ENCODE data around the gene UBE3C.
"Not testable (repeated sequence)": the region's sequence is repeated elsewhere in the genome, so short reads cannot be mapped to it uniquely, and the experiment has no call there.

Gene UBE3C

DNA sequence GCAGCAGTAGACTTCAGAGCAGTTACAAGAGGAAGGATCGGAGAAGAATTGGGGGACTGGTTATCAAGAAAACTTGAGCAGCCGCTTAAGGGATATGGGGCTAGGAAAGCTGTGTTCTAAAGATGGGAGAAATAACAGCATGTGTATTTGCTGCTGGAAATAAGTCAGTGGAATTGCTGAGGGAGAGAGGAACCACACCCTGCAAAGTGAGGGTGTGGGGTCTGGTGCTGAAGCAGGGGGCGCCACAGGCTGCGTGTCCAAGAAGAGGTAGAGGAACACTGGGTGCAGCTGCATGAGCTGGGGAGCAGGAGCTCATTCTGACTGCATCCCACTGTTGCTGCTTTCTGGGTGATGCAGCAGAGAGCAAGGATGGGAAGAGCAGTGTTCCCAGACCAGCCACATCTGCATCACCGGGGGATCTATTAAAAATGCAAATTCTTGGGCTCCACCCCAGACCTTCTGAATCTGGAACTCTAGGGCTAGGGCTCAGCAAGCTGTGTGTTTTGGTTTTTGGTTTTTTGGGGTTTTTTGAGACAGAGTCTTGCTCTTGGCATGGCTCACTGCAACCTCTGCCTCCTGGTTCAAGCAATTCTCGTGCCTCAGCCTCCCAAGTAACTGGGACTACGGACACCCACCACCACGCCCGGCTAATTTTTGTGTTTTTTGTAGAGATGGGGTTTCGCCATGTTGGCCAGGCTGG lies 101.0 kb downstream of the UBE3C start:
- H3K4me3 ChIP-seq (ENCODE audit: control insufficient read depth, low read depth, low read length): no peak overlapping the region
- TF ChIP-seq, protein P1, sequence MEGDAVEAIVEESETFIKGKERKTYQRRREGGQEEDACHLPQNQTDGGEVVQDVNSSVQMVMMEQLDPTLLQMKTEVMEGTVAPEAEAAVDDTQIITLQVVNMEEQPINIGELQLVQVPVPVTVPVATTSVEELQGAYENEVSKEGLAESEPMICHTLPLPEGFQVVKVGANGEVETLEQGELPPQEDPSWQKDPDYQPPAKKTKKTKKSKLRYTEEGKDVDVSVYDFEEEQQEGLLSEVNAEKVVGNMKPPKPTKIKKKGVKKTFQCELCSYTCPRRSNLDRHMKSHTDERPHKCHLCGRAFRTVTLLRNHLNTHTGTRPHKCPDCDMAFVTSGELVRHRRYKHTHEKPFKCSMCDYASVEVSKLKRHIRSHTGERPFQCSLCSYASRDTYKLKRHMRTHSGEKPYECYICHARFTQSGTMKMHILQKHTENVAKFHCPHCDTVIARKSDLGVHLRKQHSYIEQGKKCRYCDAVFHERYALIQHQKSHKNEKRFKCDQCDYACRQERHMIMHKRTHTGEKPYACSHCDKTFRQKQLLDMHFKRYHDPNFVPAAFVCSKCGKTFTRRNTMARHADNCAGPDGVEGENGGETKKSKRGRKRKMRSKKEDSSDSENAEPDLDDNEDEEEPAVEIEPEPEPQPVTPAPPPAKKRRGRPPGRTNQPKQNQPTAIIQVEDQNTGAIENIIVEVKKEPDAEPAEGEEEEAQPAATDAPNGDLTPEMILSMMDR (IDR thresholded peaks at IDR 0.05; ENCODE audit: control insufficient read depth, insufficient read depth, low read depth, low read length, missing control alignments): peak; percentile 4
- DNase-seq (ENCODE audit: low read depth): no peak

- TF ChIP-seq, protein P1 (IDR thresholded peaks at IDR 0.05; ENCODE audit: control insufficient read depth, insufficient read depth, low read depth, low read length, missing control alignments): no peak
- DNase-seq (ENCODE audit: low read depth): no peak
- no peak overlapping the region for H3K4me3 ChIP-seq (ENCODE audit: control insufficient read depth, low read depth, low read length)
Measured at GRCh38 chr7:157241631-157242030, 102.9 kb downstream of the UBE3C start.

GRCh38 chr7:157244516-157245294 lies 106.0 kb downstream of the UBE3C start:
- no peak overlapping the region for H3K4me3 ChIP-seq (ENCODE audit: control insufficient read depth, low read depth, low read length)
- TF ChIP-seq, protein P1 (IDR thresholded peaks at IDR 0.05; ENCODE audit: control insufficient read depth, insufficient read depth, low read depth, low read length, missing control alignments): no peak

DNA sequence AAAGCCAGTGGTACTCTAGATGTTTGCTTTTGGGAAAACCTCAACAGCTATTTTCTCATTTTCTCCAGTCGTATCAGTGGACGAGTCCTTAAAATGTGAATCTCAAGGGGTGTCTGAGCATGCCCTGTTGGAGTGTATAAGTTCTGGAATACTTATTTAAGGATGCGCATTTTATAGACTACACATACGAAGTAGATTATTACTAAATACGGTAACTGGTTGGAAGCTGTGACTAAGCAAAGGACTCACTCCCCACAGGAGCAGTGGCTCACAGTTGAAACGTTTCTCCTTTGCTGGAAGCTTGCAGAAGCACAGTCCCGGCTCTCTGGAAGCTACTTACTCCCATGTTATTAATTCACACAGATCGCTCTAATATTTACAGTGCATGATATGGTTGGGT lies 107.3 kb downstream of the UBE3C start:
- TF ChIP-seq, protein P1 (IDR thresholded peaks at IDR 0.05; ENCODE audit: control insufficient read depth, insufficient read depth, low read depth, low read length, missing control alignments): no peak
- DNase-seq (ENCODE audit: low read depth): no peak

More at GRCh38 chr7:157244516-157245294, 106.0 kb downstream of the UBE3C start:
- no peak for DNase-seq (ENCODE audit: low read depth)

DNA sequence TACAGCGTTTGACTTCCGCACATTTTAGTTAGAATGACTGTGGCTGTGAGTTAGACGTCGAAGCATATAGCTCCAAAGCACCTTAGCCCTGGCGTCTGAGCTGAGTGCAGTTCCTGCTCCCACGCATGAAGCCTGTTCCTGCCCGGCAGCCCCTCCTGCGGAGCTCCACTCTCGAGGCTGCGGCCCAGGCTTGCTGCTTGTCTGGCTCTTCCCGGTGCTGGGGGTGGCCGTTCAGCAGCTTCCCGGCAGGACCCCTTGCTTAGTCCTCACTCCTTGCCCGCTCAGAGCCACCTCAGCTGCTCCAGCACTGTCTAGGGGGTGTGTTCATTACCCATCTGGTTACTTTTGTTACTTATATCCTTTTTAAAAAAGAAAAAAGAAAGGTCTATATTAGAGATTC lies 109.9 kb downstream of the UBE3C start:
- no peak for DNase-seq (ENCODE audit: low read depth)
- H3K4me3 ChIP-seq (ENCODE audit: control insufficient read depth, low read depth, low read length): no peak overlapping the region
- TF ChIP-seq, protein P1 (IDR thresholded peaks at IDR 0.05; ENCODE audit: control insufficient read depth, insufficient read depth, low read depth, low read length, missing control alignments): no peak

More for the DNA sequence above, 107.3 kb downstream of the UBE3C start:
- H3K4me3 ChIP-seq (ENCODE audit: control insufficient read depth, low read depth, low read length): no peak overlapping the region

GRCh38 chr7:157250605-157251228 lies 112.0 kb downstream of the UBE3C start:
- TF ChIP-seq, protein P1 (IDR thresholded peaks at IDR 0.05; ENCODE audit: control insufficient read depth, insufficient read depth, low read depth, low read length, missing control alignments): peak; percentile 77
- DNase-seq (ENCODE audit: low read depth): no peak
- H3K4me3 ChIP-seq (ENCODE audit: control insufficient read depth, low read depth, low read length): no peak overlapping the region

DNA sequence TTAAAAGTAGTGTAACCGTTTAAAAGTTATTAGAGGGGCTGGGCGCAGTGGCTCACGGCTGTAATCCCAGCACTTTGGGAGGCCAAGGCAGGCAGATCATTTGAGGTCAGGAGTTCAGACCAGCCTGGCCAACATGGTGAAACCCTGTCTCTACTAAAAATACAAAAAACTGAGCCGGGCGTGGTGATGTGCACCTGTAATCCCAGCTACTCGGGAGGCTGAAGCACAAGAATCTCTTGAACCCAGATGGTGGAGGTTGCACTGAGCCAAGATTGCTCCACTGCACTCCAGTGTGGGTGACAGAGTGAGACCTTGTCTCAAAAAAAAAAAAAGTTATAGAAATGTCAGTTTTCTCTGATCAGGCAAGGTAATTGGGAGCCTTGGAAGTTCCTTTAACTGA lies 113.1 kb downstream of the UBE3C start:
- DNase-seq (ENCODE audit: low read depth); H3K4me3 ChIP-seq (ENCODE audit: control insufficient read depth, low read depth, low read length): not testable (repeated sequence)

Measured in AG09309 (cell line).